ENCODE measurements around the gene GPR137. TPM values are rescaled to one million over a fixed set of nuclear protein-coding genes. Genes with fewer than 3 reads are reported as not detected.

The GPR137 gene
- total and polyA plus RNA-seq, 10 of the 15 experiments (the other 5 are each of a cell fraction or from before 2014, with no cell fraction given), result 0.37 to 29.2 (median 13.8) TPM

DNA sequence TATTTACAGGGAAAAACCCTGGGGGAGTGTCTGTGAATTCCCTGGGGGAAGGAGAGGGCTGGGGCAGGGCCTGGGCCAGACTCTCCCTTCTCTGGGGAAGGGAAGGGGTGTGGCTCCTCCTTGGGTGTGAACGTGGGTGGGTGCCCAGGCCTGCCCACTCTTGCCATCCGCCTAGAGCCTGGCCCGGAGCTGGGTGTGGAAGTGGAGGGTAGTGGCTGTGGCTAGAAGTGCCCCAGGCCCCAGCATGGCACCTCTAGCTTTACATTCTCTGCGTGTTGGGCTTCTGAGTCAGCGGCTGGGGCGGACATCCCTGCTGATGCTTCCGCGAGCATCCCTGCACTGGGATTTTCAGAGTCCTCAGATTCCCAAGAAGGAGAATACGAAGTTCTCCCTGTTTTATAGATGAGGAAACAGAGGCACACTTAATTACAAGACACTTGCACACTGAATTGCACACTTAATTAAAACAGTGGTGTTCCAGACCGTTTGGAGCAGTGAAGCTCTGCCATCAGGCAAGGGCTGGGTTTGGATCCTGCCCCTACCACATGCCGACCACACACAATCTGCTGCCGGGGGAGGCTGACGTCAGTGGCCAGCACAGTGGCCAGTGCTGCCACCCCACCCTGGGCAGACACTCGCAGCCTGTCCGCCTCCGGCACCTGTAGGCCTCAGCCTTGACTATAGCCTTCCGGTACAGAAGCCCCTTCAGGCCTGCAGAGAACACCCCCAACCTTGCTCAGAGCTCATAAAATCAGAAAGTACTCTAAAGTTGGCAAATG lies 8.8 kb upstream of the GPR137 start (continued):
- TF ChIP-seq, protein P1, sequence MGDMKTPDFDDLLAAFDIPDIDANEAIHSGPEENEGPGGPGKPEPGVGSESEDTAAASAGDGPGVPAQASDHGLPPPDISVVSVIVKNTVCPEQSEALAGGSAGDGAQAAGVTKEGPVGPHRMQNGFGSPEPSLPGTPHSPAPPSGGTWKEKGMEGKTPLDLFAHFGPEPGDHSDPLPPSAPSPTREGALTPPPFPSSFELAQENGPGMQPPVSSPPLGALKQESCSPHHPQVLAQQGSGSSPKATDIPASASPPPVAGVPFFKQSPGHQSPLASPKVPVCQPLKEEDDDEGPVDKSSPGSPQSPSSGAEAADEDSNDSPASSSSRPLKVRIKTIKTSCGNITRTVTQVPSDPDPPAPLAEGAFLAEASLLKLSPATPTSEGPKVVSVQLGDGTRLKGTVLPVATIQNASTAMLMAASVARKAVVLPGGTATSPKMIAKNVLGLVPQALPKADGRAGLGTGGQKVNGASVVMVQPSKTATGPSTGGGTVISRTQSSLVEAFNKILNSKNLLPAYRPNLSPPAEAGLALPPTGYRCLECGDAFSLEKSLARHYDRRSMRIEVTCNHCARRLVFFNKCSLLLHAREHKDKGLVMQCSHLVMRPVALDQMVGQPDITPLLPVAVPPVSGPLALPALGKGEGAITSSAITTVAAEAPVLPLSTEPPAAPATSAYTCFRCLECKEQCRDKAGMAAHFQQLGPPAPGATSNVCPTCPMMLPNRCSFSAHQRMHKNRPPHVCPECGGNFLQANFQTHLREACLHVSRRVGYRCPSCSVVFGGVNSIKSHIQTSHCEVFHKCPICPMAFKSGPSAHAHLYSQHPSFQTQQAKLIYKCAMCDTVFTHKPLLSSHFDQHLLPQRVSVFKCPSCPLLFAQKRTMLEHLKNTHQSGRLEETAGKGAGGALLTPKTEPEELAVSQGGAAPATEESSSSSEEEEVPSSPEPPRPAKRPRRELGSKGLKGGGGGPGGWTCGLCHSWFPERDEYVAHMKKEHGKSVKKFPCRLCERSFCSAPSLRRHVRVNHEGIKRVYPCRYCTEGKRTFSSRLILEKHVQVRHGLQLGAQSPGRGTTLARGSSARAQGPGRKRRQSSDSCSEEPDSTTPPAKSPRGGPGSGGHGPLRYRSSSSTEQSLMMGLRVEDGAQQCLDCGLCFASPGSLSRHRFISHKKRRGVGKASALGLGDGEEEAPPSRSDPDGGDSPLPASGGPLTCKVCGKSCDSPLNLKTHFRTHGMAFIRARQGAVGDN (IDR thresholded peaks at IDR 0.05), result no peak

DNA sequence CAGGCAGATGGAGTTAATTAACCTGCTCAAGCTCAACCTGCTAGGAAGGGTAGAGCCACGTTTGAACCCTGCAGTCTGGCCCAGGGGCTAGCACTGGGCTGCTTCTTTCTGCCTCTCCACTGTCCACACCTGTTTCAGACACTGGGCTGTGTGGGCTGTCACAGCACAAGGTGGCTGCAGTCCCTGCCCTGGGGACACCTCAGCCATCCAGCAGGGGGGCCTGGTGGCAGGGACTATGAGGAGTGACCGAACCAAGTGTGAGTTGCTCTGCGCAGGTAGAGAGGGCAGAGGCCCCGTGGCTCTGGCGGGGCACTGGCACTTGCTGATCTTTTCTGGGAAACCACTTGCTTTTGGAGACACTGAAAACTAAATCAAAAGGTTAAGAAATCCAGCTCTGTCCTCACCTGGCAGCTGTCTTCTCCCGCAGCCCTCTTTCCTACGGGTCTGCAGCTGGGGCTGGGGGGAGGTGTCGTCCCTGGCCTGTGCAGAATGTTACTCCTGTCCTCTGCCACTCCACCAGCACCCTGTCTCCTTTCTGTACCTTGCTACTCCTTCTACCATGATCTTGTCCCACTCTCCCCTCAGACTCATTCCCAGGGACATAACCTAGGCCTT lies 7.0 kb upstream of the GPR137 start:
- peaks cover 0 to 3% of the 10 kb centered on the region in 2 experiments; a peak in 1 of 4 replicates for H3K36me3 ChIP-seq (ENCODE audit: control insufficient read depth in 2 of 2, insufficient read depth in 2 of 2, low read length in 1 of 2)
- intact Hi-C loops (cut with micrococcal nuclease; ENCODE audit: unreplicated experiment), result no loop called here
- ChIA-PET RAD21 (ENCODE audit: unreplicated experiment) (no interaction called here), POLR2A (interaction anchor here (0.6 to 0.7 kb wide), 2 partner anchors 38 to 1056 kb away, joined by 3 to 6 read pairs; partner anchors contain the start of gene FKBP2), CTCF (interaction anchor here (0.6 to 3.5 kb wide), 4 partner anchors 22 to 177 kb away, joined by 3 to 10 read pairs (median 4); no protein-coding TSS in a partner anchor), SMC1A (ENCODE audit: uncharacterized antibody, unreplicated experiment) (interaction anchor here (0.6 to 1.8 kb wide), 3 partner anchors 9 to 432 kb away, joined by 3 to 7 read pairs (median 3); no protein-coding TSS in a partner anchor)
- DNase-seq (ENCODE audit: low read depth, low spot score) (no peak), ATAC-seq (no peak; the same call in 2 of the 3 replicates), FAIRE-seq (no peak)
- H3K79me2 ChIP-seq (ENCODE audit: control insufficient read depth, insufficient read depth, low read length), result peaks cover 3% of the 10 kb centered on the region; the same call in 1 of the 2 replicates
- no peak overlapping the region for H3K4me3 ChIP-seq
- H3K27ac ChIP-seq (ENCODE audit: control insufficient read depth, insufficient read depth), result no peak overlapping the region
- no peaks in the 10 kb centered on the region for H3K9me3 ChIP-seq (replicated peaks; ENCODE audit: control insufficient read depth, insufficient read depth, low read length)
- no peaks in the 10 kb centered on the region for H3K27me3 ChIP-seq (replicated peaks in 1 of 2; ENCODE audit: control insufficient read depth in 2 of 2, insufficient read depth in 2 of 2, low read length in 1 of 2)
- H3K4me2 ChIP-seq (ENCODE audit: control insufficient read depth, insufficient read depth), result no peak overlapping the region
- in situ Hi-C loops (cut with MboI), result no loop called here
- no peaks in the 10 kb centered on the region; the same call in 1 of the 2 replicates for H4K20me1 ChIP-seq (ENCODE audit: control insufficient read depth, insufficient read depth)
- no peak overlapping the region for H2AFZ ChIP-seq (ENCODE audit: control insufficient read depth, low read depth, low read length)
- no peaks in the 10 kb centered on the region for H3K4me1 ChIP-seq (ENCODE audit: control insufficient read depth, insufficient read depth, low read length)
- H3K9ac ChIP-seq (ENCODE audit: control insufficient read depth, insufficient read depth, low read length), result no peak overlapping the region
- 83% methylated on average over 8 of the region's 8 CpGs for WGBS (ENCODE audit: insufficient coverage, insufficient replicate concordance, low lambda C conversion rate, missing lambda C conversion rate)
- TSS peak; percentile 33 for BruUV-seq (replicated peaks)
- TF ChIP-seq POLR2A (IDR thresholded peaks at IDR 0.05; ENCODE audit: low read depth, low read length) (no peak), KLF5 (IDR thresholded peaks at IDR 0.05; ENCODE audit: partially characterized antibody) (no peak), NR2C1 (IDR thresholded peaks at IDR 0.05) (no peak), KDM1A (IDR thresholded peaks at IDR 0.05; ENCODE audit: borderline replicate concordance) (no peak), PAX5 (IDR thresholded peaks at IDR 0.05; ENCODE audit: borderline replicate concordance, low read depth, low read length) (no peak), SREBF1 (IDR thresholded peaks at IDR 0.05; ENCODE audit: low read length) (no peak)
- TF ChIP-seq, protein P2, sequence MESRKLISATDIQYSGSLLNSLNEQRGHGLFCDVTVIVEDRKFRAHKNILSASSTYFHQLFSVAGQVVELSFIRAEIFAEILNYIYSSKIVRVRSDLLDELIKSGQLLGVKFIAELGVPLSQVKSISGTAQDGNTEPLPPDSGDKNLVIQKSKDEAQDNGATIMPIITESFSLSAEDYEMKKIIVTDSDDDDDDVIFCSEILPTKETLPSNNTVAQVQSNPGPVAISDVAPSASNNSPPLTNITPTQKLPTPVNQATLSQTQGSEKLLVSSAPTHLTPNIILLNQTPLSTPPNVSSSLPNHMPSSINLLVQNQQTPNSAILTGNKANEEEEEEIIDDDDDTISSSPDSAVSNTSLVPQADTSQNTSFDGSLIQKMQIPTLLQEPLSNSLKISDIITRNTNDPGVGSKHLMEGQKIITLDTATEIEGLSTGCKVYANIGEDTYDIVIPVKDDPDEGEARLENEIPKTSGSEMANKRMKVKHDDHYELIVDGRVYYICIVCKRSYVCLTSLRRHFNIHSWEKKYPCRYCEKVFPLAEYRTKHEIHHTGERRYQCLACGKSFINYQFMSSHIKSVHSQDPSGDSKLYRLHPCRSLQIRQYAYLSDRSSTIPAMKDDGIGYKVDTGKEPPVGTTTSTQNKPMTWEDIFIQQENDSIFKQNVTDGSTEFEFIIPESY (IDR thresholded peaks at IDR 0.05), result no peak
- TF ChIP-seq, protein P3, sequence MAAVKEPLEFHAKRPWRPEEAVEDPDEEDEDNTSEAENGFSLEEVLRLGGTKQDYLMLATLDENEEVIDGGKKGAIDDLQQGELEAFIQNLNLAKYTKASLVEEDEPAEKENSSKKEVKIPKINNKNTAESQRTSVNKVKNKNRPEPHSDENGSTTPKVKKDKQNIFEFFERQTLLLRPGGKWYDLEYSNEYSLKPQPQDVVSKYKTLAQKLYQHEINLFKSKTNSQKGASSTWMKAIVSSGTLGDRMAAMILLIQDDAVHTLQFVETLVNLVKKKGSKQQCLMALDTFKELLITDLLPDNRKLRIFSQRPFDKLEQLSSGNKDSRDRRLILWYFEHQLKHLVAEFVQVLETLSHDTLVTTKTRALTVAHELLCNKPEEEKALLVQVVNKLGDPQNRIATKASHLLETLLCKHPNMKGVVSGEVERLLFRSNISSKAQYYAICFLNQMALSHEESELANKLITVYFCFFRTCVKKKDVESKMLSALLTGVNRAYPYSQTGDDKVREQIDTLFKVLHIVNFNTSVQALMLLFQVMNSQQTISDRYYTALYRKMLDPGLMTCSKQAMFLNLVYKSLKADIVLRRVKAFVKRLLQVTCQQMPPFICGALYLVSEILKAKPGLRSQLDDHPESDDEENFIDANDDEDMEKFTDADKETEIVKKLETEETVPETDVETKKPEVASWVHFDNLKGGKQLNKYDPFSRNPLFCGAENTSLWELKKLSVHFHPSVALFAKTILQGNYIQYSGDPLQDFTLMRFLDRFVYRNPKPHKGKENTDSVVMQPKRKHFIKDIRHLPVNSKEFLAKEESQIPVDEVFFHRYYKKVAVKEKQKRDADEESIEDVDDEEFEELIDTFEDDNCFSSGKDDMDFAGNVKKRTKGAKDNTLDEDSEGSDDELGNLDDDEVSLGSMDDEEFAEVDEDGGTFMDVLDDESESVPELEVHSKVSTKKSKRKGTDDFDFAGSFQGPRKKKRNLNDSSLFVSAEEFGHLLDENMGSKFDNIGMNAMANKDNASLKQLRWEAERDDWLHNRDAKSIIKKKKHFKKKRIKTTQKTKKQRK (IDR thresholded peaks at IDR 0.05; ENCODE audit: low read depth, low read length), result no peak
- TF ChIP-seq, protein P4, sequence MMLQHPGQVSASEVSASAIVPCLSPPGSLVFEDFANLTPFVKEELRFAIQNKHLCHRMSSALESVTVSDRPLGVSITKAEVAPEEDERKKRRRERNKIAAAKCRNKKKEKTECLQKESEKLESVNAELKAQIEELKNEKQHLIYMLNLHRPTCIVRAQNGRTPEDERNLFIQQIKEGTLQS (IDR thresholded peaks at IDR 0.05; ENCODE audit: borderline replicate concordance, extremely low read depth, low read depth, low read length), result no peak
